Kidney (tissue), 14 donors: Measurements from ENCODE around the gene APBB2. TPM values are rescaled to one million over a fixed set of nuclear protein-coding genes. Genes with fewer than 3 reads are reported as not detected.
"Not testable (repeated sequence)": the region's sequence is repeated elsewhere in the genome, so short reads cannot be mapped to it uniquely, and the experiment has no call there.

Experiments used
- DNase-seq, 5 donors: peaks; one replicate each; pipeline ENCODE4 v3.0.0-alpha.2; 2013 to 2020
- FAIRE-seq: peaks from 2 replicates; lab custom pipeline; 2012; peaks lifted over from hg19 to GRCh38; lab: Jason Lieb, UNC
- H3K27ac ChIP-seq, 2 donors: one replicate each; pipeline ENCODE4 v1.7.0; 2013; ENCODE audit warnings: low read depth in 2 of 2, low read length in 2 of 2, inconsistent platforms in 1 of 2
- H3K27me3 ChIP-seq: one replicate; pipeline ENCODE4 v1.7.1; 2013; ENCODE audit warnings: low read length, inconsistent platforms; ENCODE audit not compliant: control insufficient read depth, insufficient read depth
- H3K36me3 ChIP-seq, 3 donors: one replicate each; pipeline versions ENCODE4 v1.7.0 to v1.7.1; 2013; ENCODE audit warnings: low read length in 3 of 3, control low read depth in 1 of 3, inconsistent platforms in 1 of 3; ENCODE audit not compliant: insufficient read depth in 3 of 3, control insufficient read depth in 2 of 3
- H3K4me1 ChIP-seq, 3 donors: one replicate each; pipeline versions ENCODE4 v1.7.0 to v1.7.1; 2013; ENCODE audit warnings: low read length in 3 of 3, inconsistent platforms in 1 of 3, low read depth in 1 of 3; ENCODE audit not compliant: control insufficient read depth in 2 of 3, insufficient read depth in 2 of 3
- H3K4me3 ChIP-seq, 3 donors: one replicate each; pipeline versions ENCODE4 v1.7.0 to v1.8.1; 2013; ENCODE audit warnings: low read length in 3 of 3, control low read depth in 1 of 3, inconsistent platforms in 1 of 3
- H3K9ac ChIP-seq, 3 donors: one replicate each; pipeline versions ENCODE4 v1.7.0 to v1.7.1; 2013; ENCODE audit warnings: low read length in 3 of 3, control low read depth in 1 of 3, inconsistent platforms in 1 of 3
- H3K9me3 ChIP-seq, 3 donors: one replicate each; pipeline versions ENCODE4 v1.7.0 to v1.7.1; 2013; ENCODE audit warnings: low read length in 3 of 3, control low read depth in 1 of 3, inconsistent platforms in 1 of 3; ENCODE audit not compliant: control insufficient read depth in 2 of 3, insufficient read depth in 1 of 3
- intact Hi-C: fragments of 100-400 bp; cut with DNase I; formaldehyde crosslinking; loops from one replicate; pipeline ENCODE4 v1.11.1; 2022
- polyA plus RNA-seq: library from polyadenylated mRNA; stranded (reverse); fragments of 350-450 nt; fragmentation: Illumina TruSeq; extraction: RNeasy Lipid Tissue Mini Kit (QIAGEN cat#74804); gene quantifications from one replicate; pipeline ENCODE4 v1.2.3, GENCODE V29; 2014; ENCODE audit warnings: low read depth, low replicate concordance; ENCODE audit not compliant: insufficient read depth
- total RNA-seq: library from RNA; stranded (reverse); fragmentation: NEBNext Ultra II Directional; extraction: Animal tissue kit (Norgen Biotek cat#: 25700); gene quantifications from one replicate; pipeline ENCODE4 v1.2.1, GENCODE V29; 2021
- TF ChIP-seq, protein P1 (sequence below): IDR thresholded peaks from 3 replicates; pipeline ENCODE4 v1.5.1; 2012; ENCODE audit warnings: mild to moderate bottlenecking, moderate library complexity, borderline replicate concordance; ENCODE audit not compliant: insufficient read depth; ENCODE audit errors: extremely low read depth
- donor health status: control.
- donor health status: control.
- donor health status: control.
- donor health status: control.
- donor health status: control.
- donor health status: DM: yes; HTN: yes; CAD: no.
- donor health status: Normal renal cell carcinoma (clear cell type).

The APBB2 gene
- total and polyA plus RNA-seq, 2 donors from 2014 or later, result 13.4 to 65.6 TPM

DNA sequence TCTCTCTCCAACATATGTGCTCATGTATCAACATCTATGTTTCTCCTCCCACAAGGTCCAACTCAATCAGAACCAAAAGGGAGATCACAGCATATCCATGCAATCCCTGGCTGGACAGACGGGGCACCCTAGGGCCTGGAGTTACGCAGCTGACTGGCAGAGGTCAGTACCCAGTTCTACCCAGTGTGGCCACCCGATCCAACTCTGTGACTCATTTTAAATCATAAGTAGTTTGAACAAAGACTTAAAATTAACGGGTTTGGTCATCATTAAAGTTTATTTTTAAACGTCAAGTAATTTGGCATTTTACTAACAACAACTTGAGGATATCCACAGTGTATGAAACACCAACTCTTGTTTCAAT is 59.5 kb downstream of the APBB2 start:
- Histone ChIP-seq H3K27ac (peak overlapping the region in 1 of 2 donors; percentile 56), H3K36me3 (no peaks in the 10 kb centered on the region), H3K9me3 (no peaks in the 10 kb centered on the region), H3K4me1 (peaks cover 5 to 16% (median 7%) of the 10 kb centered on the region in 3 donors), H3K4me3 (no peak overlapping the region), H3K27me3 (no peaks in the 10 kb centered on the region), H3K9ac (no peak overlapping the region)
- DNase-seq (no peak), FAIRE-seq (peak; percentile 83)
- TF ChIP-seq, protein P1, sequence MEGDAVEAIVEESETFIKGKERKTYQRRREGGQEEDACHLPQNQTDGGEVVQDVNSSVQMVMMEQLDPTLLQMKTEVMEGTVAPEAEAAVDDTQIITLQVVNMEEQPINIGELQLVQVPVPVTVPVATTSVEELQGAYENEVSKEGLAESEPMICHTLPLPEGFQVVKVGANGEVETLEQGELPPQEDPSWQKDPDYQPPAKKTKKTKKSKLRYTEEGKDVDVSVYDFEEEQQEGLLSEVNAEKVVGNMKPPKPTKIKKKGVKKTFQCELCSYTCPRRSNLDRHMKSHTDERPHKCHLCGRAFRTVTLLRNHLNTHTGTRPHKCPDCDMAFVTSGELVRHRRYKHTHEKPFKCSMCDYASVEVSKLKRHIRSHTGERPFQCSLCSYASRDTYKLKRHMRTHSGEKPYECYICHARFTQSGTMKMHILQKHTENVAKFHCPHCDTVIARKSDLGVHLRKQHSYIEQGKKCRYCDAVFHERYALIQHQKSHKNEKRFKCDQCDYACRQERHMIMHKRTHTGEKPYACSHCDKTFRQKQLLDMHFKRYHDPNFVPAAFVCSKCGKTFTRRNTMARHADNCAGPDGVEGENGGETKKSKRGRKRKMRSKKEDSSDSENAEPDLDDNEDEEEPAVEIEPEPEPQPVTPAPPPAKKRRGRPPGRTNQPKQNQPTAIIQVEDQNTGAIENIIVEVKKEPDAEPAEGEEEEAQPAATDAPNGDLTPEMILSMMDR, result peak; percentile 1
- intact Hi-C loops, result no loop called here

DNA sequence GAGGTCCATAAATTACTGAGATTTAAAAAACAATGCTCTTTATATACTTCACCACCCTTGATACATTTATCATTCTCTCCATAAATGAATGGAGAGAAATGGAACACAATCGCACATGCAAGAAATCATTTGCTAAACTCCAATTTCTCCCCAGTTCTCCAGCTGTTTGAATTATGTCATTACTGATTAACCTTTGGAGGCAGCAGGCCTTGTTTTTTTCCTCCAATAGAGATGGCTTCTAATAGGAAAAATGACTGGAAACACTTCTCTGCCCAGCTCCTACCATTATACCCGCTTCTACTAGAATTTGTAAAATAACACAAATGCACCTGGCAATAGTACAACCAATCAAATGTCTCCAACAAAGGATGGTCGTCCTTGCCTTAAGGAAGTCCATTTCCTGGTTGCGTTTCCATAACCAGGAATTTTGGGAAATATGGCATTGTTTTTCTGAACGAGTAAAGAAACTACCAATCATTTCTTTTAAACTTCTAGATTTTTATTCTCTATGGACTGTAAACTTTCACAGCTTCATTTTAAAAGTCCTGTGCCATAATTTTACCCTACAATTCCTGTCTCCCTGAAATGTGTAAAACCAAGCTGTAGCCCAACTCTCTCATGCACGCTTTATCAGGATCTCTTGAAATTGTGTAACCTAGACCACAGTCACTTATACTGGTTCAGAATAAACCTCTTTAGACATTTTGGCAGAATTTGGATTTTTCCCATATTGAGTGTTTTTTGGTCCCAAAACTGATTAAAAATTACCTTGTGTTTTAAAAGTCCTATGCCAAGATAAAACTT is 60.1 kb downstream of the APBB2 start:
- Histone ChIP-seq H3K27me3 (no peaks in the 10 kb centered on the region), H3K27ac (peak overlapping the region in 1 of 2 donors; percentile 56), H3K4me3 (no peak overlapping the region), H3K9me3 (no peaks in the 10 kb centered on the region), H3K36me3 (no peaks in the 10 kb centered on the region), H3K9ac (no peak overlapping the region), H3K4me1 (peaks cover 5 to 16% (median 7%) of the 10 kb centered on the region in 3 donors)
- TF ChIP-seq, protein P1, result no peak
- intact Hi-C loops, result no loop called here
- DNase-seq (peak in 2 of 5 donors; percentile 38 to 52), FAIRE-seq (no peak)

DNA sequence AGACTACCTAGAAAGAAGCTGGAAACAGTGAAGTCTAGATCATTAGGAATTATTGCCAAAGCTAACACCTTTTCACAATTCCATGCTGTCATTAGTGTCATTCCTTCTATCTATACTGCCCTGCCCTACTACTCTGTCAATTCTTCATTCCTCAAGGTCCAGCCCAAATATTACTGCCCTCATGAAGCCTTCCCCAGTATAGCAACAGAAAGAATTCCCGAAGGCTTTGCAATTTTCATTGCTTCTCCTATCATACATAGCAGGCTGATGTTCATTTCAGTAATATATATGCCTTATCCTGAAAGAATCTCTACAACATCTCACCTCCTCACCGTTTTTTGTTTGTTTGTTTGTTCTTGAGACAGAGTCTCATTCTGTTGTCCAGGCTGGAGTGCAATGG is 63.9 kb downstream of the APBB2 start:
- no peak for FAIRE-seq
- TF ChIP-seq, protein P1, result no peak
- Histone ChIP-seq H3K9ac (no peak overlapping the region), H3K4me1 (peaks cover 2 to 24% (median 11%) of the 10 kb centered on the region in 3 donors), H3K36me3 (no peaks in the 10 kb centered on the region), H3K27ac (no peak overlapping the region), H3K4me3 (no peak overlapping the region), H3K27me3 (no peaks in the 10 kb centered on the region), H3K9me3 (no peaks in the 10 kb centered on the region)
- no peak for DNase-seq
- intact Hi-C loops, result no loop called here

DNA sequence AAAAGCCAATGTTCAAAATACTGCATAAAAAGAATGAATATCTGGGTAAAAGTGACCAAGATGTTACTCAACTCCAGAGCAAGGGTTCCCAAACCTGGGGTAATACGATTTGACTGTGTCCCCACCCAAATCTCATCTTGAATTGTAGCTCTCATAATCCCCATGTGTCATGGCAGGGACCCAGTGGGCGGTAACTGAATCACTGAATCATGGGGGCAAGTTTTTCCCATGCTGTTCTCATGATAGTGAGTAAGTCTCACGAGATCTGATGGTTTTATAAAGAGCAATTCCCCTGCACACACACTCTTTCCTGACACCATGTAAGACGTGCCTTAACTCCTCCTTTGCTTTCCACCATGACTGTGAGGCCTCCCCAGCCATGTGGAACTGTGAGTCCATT is 64.8 kb downstream of the APBB2 start:
- H3K9me3 ChIP-seq, H3K27me3 ChIP-seq, H3K4me3 ChIP-seq, FAIRE-seq, intact Hi-C loops, DNase-seq, H3K36me3 ChIP-seq, H3K9ac ChIP-seq, H3K27ac ChIP-seq: not testable (repeated sequence)
- peaks cover 0 to 24% (median 14%) of the 10 kb centered on the region in 3 donors for H3K4me1 ChIP-seq
